Fibroblast of lung (primary cell): ENCODE measurements around the gene RERE.

Experiments used
- EZH2 ChIP-seq: IDR thresholded peaks from 2 replicates; pipeline ENCODE4 v1.5.1; 2012; ENCODE audit warnings: low read length, control low read depth, mild to moderate bottlenecking; ENCODE audit errors: missing control alignments
- TF ChIP-seq, protein P1 (sequence below), 2 donors: IDR thresholded peaks in 1 of 2; conservative IDR thresholded peaks in 1 of 2; 1 replicate in 1 of 2; 2 replicates in 1 of 2; pipeline ENCODE4 v1.5.1; 2011 to 2012; ENCODE audit warnings: low read length in 2 of 2, control low read depth in 1 of 2, inconsistent platforms in 1 of 2, low read depth in 1 of 2, mild to moderate bottlenecking in 1 of 2

DNA sequence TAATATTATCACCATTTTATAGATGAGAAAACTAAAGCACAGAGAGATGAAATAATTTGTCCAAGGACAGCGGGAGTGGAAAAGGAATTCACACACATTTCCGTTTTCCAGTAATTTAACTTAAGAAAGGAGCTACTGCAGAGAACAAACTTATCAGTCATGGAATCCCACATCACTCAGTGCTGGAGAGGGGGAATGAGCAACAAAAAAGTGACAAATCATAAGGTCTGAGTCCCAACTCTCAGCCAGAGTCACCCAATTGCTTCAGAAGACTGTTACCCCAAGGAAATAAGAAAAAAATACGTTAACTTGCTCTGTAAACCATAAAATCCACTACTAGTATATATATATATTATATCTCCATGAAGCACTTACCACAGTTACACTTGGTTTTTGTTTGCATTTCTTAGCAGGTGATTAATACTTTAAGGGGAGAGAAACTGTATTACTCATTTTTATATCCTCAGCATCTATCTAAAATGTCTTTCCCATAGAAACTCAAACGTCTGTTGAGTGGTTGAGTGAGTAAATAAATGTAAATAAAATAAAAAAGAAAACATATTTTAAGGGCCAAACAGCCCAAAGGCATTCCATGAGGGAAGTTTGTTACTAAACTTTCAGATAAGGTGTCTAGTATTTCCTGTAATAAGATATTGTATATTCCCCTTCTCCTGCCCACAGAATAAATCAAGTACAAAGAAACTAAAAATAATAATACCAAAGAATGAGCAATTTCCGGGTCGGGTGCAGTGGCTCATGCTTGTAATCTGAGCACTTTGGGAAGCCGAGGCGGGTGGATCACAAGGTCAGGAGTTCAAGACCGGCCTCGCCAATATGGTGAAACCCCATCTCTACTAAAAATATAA is 422.8 kb downstream of the RERE start:
- TF ChIP-seq, protein P1, sequence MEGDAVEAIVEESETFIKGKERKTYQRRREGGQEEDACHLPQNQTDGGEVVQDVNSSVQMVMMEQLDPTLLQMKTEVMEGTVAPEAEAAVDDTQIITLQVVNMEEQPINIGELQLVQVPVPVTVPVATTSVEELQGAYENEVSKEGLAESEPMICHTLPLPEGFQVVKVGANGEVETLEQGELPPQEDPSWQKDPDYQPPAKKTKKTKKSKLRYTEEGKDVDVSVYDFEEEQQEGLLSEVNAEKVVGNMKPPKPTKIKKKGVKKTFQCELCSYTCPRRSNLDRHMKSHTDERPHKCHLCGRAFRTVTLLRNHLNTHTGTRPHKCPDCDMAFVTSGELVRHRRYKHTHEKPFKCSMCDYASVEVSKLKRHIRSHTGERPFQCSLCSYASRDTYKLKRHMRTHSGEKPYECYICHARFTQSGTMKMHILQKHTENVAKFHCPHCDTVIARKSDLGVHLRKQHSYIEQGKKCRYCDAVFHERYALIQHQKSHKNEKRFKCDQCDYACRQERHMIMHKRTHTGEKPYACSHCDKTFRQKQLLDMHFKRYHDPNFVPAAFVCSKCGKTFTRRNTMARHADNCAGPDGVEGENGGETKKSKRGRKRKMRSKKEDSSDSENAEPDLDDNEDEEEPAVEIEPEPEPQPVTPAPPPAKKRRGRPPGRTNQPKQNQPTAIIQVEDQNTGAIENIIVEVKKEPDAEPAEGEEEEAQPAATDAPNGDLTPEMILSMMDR (conservative IDR thresholded peaks at IDR 0.05 in 1 of 2, IDR thresholded peaks at IDR 0.05 in 1 of 2; ENCODE audit: low read depth in 1 of 2, low read length in 2 of 2) = no peak
- TF ChIP-seq EZH2 = no peak
